K562 (cell line): ENCODE results near the gene RASL12. TPM values are rescaled to one million over a fixed set of nuclear protein-coding genes. Genes with fewer than 3 reads are reported as not detected.

Source experiments
- ATAC-seq: fragments of 200-7000 bp; cut with Tn5 transposase; 3 replicates; pipeline ENCODE4 v1.9.1; 2020; ENCODE audit warnings: moderate library complexity
- BruUV-seq: library from RNA; stranded (reverse); fragments of 400-500 nt; replicated peaks from 2 replicates; lab custom pipeline; 2021; lab: Mats Ljungman, UMichigan
- CTCF ChIA-PET: fragments of 300-600 bp; formaldehyde crosslinking; extraction: SDS; loops from one replicate; lab custom pipeline; 2021; ENCODE audit warnings: low intra/inter-chr PET ratio; lab: Yijun Ruan, JAX
- POLR2A ChIA-PET: fragments of 300-600, 350-650 bp; sonication (Branson Sonifier 250); formaldehyde crosslinking; extraction: SDS; loops from one replicate; lab custom pipeline; 2021; ENCODE audit warnings: antibody characterized with exemption, inconsistent platforms; lab: Yijun Ruan, JAX
- DNase-seq, 4 experiments: peaks; one replicate each; pipeline versions ENCODE4 v3.0.0 to v3.0.0-alpha.2; 2011 to 2018; ENCODE audit warnings: low spot score in 3 of 4, mixed read lengths in 3 of 4; ENCODE audit errors: extremely low read depth in 1 of 4
- FAIRE-seq: peaks from 2 replicates; lab custom pipeline; 2011; peaks lifted over from hg19 to GRCh38; lab: Jason Lieb, UNC
- H2AFZ ChIP-seq: 2 replicates; pipeline ENCODE4 v1.6.0; 2011; ENCODE audit warnings: low read depth, low read length, control low read depth, inconsistent platforms
- H3K27ac ChIP-seq: fragments of 200-600 bp; 3 replicates; pipeline ENCODE4 v1.8.0; 2011; ENCODE audit warnings: low read depth, mild to moderate bottlenecking, control low read depth, inconsistent platforms, low read length, moderate library complexity, mixed read lengths; ENCODE audit errors: extremely low read depth
- H3K27me3 ChIP-seq, 2 experiments: fragments of 300-600 bp in 1 of 2; 2 replicates in 1 of 2; 3 replicates in 1 of 2; pipeline versions ENCODE4 v1.6.0 to v1.8.0; 2011; ENCODE audit warnings: inconsistent platforms in 2 of 2, low read length in 2 of 2, mild to moderate bottlenecking in 1 of 2, mixed read lengths in 1 of 2, moderate library complexity in 1 of 2; ENCODE audit not compliant: control insufficient read depth in 2 of 2, insufficient read depth in 2 of 2
- H3K36me3 ChIP-seq: fragments of 300-600 bp; 3 replicates; pipeline ENCODE4 v1.8.0; 2011; ENCODE audit warnings: mild to moderate bottlenecking, low read length, inconsistent platforms; ENCODE audit not compliant: control insufficient read depth, insufficient read depth
- H3K4me1 ChIP-seq, 2 experiments: fragments of 200-600 bp in 1 of 2; replicated peaks in 1 of 2; 2 replicates in 1 of 2; 3 replicates in 1 of 2; pipeline versions ENCODE4 v1.5.1 to v1.8.0; 2011; ENCODE audit warnings: inconsistent platforms in 2 of 2, low read length in 2 of 2, mild to moderate bottlenecking in 1 of 2, mixed read lengths in 1 of 2, moderate library complexity in 1 of 2; ENCODE audit not compliant: control insufficient read depth in 2 of 2, insufficient read depth in 2 of 2
- H3K4me2 ChIP-seq: 2 replicates; pipeline ENCODE4 v1.6.1; 2011; ENCODE audit warnings: low read length, control low read depth, inconsistent platforms, mixed read lengths; ENCODE audit not compliant: insufficient read depth
- H3K4me3 ChIP-seq: fragments of 200-600 bp; sonication (generic), shearing (Covaris generic); 2 replicates; pipeline ENCODE4 v1.5.1; 2016; ENCODE audit warnings: control low read depth, inconsistent platforms
- H3K79me2 ChIP-seq: fragments of 200-600 bp; 3 replicates; pipeline ENCODE4 v1.8.0; 2011; ENCODE audit warnings: low read length, inconsistent platforms; ENCODE audit not compliant: control insufficient read depth, insufficient read depth
- H3K9ac ChIP-seq, 2 experiments: 2 replicates each; pipeline versions ENCODE4 v1.6.0 to v1.6.1; 2011; ENCODE audit warnings: low read depth in 2 of 2, low read length in 2 of 2, control low read depth in 1 of 2, inconsistent platforms in 1 of 2, mild to moderate bottlenecking in 1 of 2, mixed read lengths in 1 of 2; ENCODE audit not compliant: insufficient read depth in 1 of 2
- H3K9me1 ChIP-seq: one replicate; pipeline ENCODE4 v1.6.0; 2011; ENCODE audit warnings: inconsistent platforms, mild to moderate bottlenecking, low read length, moderate library complexity; ENCODE audit not compliant: control insufficient read depth, insufficient read depth
- H3K9me3 ChIP-seq: replicated peaks from 2 replicates; pipeline ENCODE4 v1.5.1; 2011; ENCODE audit warnings: low read depth, low read length, inconsistent platforms; ENCODE audit not compliant: control insufficient read depth, insufficient read depth
- H4K20me1 ChIP-seq: replicated peaks from 2 replicates; pipeline ENCODE4 v1.6.1; 2011; ENCODE audit warnings: low read length, inconsistent platforms, mixed read lengths; ENCODE audit not compliant: control insufficient read depth, insufficient read depth
- CBX8 ChIP-seq: fragments of 200-600 bp; sonication (generic); IDR thresholded peaks from 2 replicates; pipeline ENCODE4 v1.6.1; 2012; ENCODE audit warnings: borderline replicate concordance, mixed run types, low read depth, mild to moderate bottlenecking, moderate library complexity, mixed read lengths, low read length, control low read depth, inconsistent platforms; ENCODE audit not compliant: poor library complexity, severe bottlenecking; ENCODE audit errors: extremely low read depth
- FOS ChIP-seq: IDR thresholded peaks from 3 replicates; pipeline ENCODE4 v1.6.1; 2011; ENCODE audit not compliant: insufficient read length; ENCODE audit errors: extremely low read depth
- KDM2B ChIP-seq: fragments of 250-450 bp; sonication (Bioruptor Pico); IDR thresholded peaks from 2 replicates; pipeline ENCODE4 v1.8.0; 2021; ENCODE audit warnings: mild to moderate bottlenecking, moderate library complexity
- KLF10 ChIP-seq: fragments of 250-450 bp; sonication (Bioruptor Pico); IDR thresholded peaks from 2 replicates; pipeline ENCODE4 v1.6.1; 2021; ENCODE audit warnings: matching md5 sums
- NRF1 ChIP-seq, 2 experiments: fragments of 450-650 bp; IDR thresholded peaks in 1 of 2; conservative IDR thresholded peaks in 1 of 2; 2 replicates each; pipeline ENCODE4 v1.6.1; 2014; ENCODE audit warnings: mild to moderate bottlenecking in 2 of 2
- RAD21 ChIP-seq, 2 experiments: fragments of 250-450 bp in 1 of 2; fragments of 450-650 bp in 1 of 2; sonication (Bioruptor Pico) in 1 of 2; formaldehyde crosslinking in 1 of 2; IDR thresholded peaks in 1 of 2; conservative IDR thresholded peaks in 1 of 2; 2 replicates each; pipeline versions ENCODE4 v1.4.0 to v1.8.0; 2020 to 2022; ENCODE audit warnings: mild to moderate bottlenecking in 2 of 2, moderate library complexity in 1 of 2
- SIN3A ChIP-seq, 2 experiments: fragments of 150-350 bp in 1 of 2; IDR thresholded peaks; 2 replicates each; pipeline ENCODE4 v1.6.1; 2011 to 2016; ENCODE audit warnings: borderline replicate concordance in 2 of 2, low read depth in 2 of 2, low read length in 2 of 2, mild to moderate bottlenecking in 2 of 2, moderate library complexity in 2 of 2; ENCODE audit not compliant: control insufficient read depth in 1 of 2
- TEAD1 ChIP-seq, 2 experiments: fragments of 450-650 bp in 1 of 2; sonication (generic) in 1 of 2; formaldehyde crosslinking; IDR thresholded peaks; 2 replicates each; pipeline versions ENCODE4 v1.4.0 to v1.8.0; 2020 to 2022; ENCODE audit warnings: mild to moderate bottlenecking in 2 of 2, missing genetic modification reagents in 1 of 2
- ZNF174 ChIP-seq: fragments of 250-450 bp; sonication (Bioruptor Pico); IDR thresholded peaks from 2 replicates; pipeline ENCODE4 v1.4.0; 2020; ENCODE audit warnings: mild to moderate bottlenecking
- ZNF79 ChIP-seq: fragments of 250-450 bp; sonication (Bioruptor Pico); IDR thresholded peaks from 2 replicates; pipeline ENCODE4 v1.4.0; 2020; ENCODE audit warnings: low read depth, mild to moderate bottlenecking, moderate library complexity
- WGBS: fragments of 100-300 bp; shearing (Covaris generic); methylation state at CpG from one replicate; pipeline ENCODE4 v1.1.6; 2016; ENCODE audit warnings: low coverage, mixed read lengths; ENCODE audit not compliant: insufficient coverage; ENCODE audit errors: missing lambda C conversion rate; 5-methylcytosine and 5-hydroxymethylcytosine counted together
- in situ Hi-C: fragments of 300-500 bp; cut with MboI; formaldehyde crosslinking; loops from 4 replicates; pipeline ENCODE4 v1.15.0; 2018; ENCODE audit warnings: inconsistent platforms, mixed read lengths
- intact Hi-C: fragments of 100-400 bp; cut with micrococcal nuclease; formaldehyde crosslinking; loops from 2 replicates; pipeline ENCODE4 v1.14.2; 2022
- polyA plus RNA-seq, 8 experiments: library from polyadenylated mRNA; depleted of rRNA in 4 of 8; stranded (reverse) in 5 of 8; unstranded in 3 of 8; fragments of >200 nt; fragmentation: Nextera tagmentation in 2 of 8; fragmentation: Illumina TruSeq in 1 of 8; extraction: Ambion mirVana in 2 of 8; extraction: Trizol in 1 of 8; gene quantifications; 2 replicates each; pipeline versions ENCODE4 v1.2.1 to v1.2.3, GENCODE V29; 2011 to 2014; ENCODE audit warnings: inconsistent platforms in 1 of 8, missing spikeins in 1 of 8
- total RNA-seq, 7 experiments: library from RNA; depleted of rRNA in 6 of 7; stranded (reverse); fragments of >200 nt in 6 of 7; fragmentation: Illumina TruSeq in 2 of 7; extraction: Trizol in 2 of 7; gene quantifications; 2 replicates each; pipeline versions ENCODE4 v1.2.1 to v1.2.3, GENCODE V29; 2011 to 2021; ENCODE audit warnings: low replicate concordance in 1 of 7
- TF ChIP-seq, protein P1 (sequence below): fragments of 450-650 bp; IDR thresholded peaks from 2 replicates; pipeline ENCODE4 v1.6.1; 2017; ENCODE audit warnings: antibody characterized with exemption
- TF ChIP-seq, protein P2 (sequence below): conservative IDR thresholded peaks from 2 replicates; pipeline ENCODE4 v1.6.1; 2011; ENCODE audit warnings: low read depth, mild to moderate bottlenecking, low read length; ENCODE audit not compliant: control insufficient read depth
- TF ChIP-seq, protein P3 (sequence below): IDR thresholded peaks from 2 replicates; pipeline ENCODE4 v1.6.1; 2011; ENCODE audit not compliant: insufficient read length; ENCODE audit errors: extremely low read depth

The RASL12 gene
- total and polyA plus RNA-seq, 9 of the 15 experiments (the other 6 are each of a cell fraction or from before 2014, with no cell fraction given): not detected

DNA sequence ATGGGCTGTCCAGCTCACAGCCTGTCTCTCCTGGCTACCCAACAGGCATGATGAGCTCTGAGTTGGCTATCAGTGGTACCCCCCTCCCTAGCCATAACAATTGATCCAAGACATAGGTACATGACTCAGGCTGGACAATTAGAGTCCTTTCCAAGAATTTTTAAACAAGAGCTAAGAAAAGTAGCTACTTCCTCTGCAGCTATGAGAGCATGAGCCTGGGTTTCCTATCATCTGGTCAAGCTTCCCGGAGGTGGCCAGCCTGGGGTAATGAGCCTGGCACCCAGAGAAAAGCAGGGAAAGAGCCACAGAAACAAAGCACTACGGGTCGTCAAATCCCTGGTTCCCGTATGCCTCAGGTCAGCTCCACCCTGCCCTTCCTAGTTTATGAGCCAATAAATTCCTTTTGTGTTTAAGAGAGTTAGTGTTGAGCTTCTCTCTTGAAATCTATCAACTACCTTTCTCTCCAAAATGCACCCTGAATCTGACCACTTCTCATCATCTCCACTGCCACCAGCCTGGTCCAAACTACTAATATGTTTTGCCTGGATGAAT lies 24.9 kb downstream of the RASL12 start:
- no TSS peak for BruUV-seq
- Histone ChIP-seq H3K9me1 (no peaks in the 10 kb centered on the region), H2AFZ (no peak overlapping the region), H3K4me3 (no peak overlapping the region), H3K4me1 (no peaks in the 10 kb centered on the region; a peak in 1 of 5 replicates), H3K36me3 (no peaks in the 10 kb centered on the region), H4K20me1 (no peaks in the 10 kb centered on the region), H3K27me3 (peaks cover 0 to 16% of the 10 kb centered on the region in 2 experiments; a peak in 2 of 5 replicates), H3K9me3 (no peaks in the 10 kb centered on the region; the same call in 1 of the 2 replicates), H3K27ac (no peak overlapping the region), H3K9ac (no peak overlapping the region), H3K79me2 (no peaks in the 10 kb centered on the region), H3K4me2 (no peak overlapping the region)
- ATAC-seq (no peak), FAIRE-seq (no peak), DNase-seq (no peak)
- WGBS: 0% methylated on average over 4 of the region's 4 CpGs
- TF ChIP-seq NRF1 (conservative IDR thresholded peaks at IDR 0.05 in 1 of 2, IDR thresholded peaks at IDR 0.05 in 1 of 2) (no peak), ZNF79 (no peak), ZNF174 (CRISPR knock-in tag) (no peak), KLF10 (CRISPR knock-in tag) (no peak), TEAD1 (CRISPR knock-in tag; IDR thresholded peaks at IDR 0.05) (no peak), SIN3A (IDR thresholded peaks at IDR 0.05; ENCODE audit: borderline replicate concordance in 2 of 2, control insufficient read depth in 1 of 2, low read depth in 2 of 2, low read length in 2 of 2) (no peak), KDM2B (CRISPR knock-in tag) (no peak), CBX8 (no peak), RAD21 (CRISPR knock-in tag; conservative IDR thresholded peaks at IDR 0.05 in 1 of 2, IDR thresholded peaks at IDR 0.05 in 1 of 2) (no peak), FOS (no peak)
- TF ChIP-seq, protein P1, sequence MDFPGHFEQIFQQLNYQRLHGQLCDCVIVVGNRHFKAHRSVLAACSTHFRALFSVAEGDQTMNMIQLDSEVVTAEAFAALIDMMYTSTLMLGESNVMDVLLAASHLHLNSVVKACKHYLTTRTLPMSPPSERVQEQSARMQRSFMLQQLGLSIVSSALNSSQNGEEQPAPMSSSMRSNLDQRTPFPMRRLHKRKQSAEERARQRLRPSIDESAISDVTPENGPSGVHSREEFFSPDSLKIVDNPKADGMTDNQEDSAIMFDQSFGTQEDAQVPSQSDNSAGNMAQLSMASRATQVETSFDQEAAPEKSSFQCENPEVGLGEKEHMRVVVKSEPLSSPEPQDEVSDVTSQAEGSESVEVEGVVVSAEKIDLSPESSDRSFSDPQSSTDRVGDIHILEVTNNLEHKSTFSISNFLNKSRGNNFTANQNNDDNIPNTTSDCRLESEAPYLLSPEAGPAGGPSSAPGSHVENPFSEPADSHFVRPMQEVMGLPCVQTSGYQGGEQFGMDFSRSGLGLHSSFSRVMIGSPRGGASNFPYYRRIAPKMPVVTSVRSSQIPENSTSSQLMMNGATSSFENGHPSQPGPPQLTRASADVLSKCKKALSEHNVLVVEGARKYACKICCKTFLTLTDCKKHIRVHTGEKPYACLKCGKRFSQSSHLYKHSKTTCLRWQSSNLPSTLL: no peak
- TF ChIP-seq, protein P2, sequence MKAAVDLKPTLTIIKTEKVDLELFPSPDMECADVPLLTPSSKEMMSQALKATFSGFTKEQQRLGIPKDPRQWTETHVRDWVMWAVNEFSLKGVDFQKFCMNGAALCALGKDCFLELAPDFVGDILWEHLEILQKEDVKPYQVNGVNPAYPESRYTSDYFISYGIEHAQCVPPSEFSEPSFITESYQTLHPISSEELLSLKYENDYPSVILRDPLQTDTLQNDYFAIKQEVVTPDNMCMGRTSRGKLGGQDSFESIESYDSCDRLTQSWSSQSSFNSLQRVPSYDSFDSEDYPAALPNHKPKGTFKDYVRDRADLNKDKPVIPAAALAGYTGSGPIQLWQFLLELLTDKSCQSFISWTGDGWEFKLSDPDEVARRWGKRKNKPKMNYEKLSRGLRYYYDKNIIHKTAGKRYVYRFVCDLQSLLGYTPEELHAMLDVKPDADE: no peak
- TF ChIP-seq, protein P3, sequence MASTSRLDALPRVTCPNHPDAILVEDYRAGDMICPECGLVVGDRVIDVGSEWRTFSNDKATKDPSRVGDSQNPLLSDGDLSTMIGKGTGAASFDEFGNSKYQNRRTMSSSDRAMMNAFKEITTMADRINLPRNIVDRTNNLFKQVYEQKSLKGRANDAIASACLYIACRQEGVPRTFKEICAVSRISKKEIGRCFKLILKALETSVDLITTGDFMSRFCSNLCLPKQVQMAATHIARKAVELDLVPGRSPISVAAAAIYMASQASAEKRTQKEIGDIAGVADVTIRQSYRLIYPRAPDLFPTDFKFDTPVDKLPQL: no peak
- in situ Hi-C loops: no loop called here
- intact Hi-C loops: no loop called here
- CTCF ChIA-PET: no interaction called here
- POLR2A ChIA-PET: interaction anchor here (0.6 to 2.0 kb wide), 2 partner anchors 60 to 262 kb away, joined by 3 to 8 read pairs; partner anchors contain the start of gene RNU5B-1
